ENCODE measurements around the gene CERS6. TPM values are rescaled to one million over a fixed set of nuclear protein-coding genes. Genes with fewer than 3 reads are reported as not detected.

Gene CERS6
- total and polyA plus RNA-seq, 12 donors: 5.0 to 110 (median 29.6) TPM

DNA sequence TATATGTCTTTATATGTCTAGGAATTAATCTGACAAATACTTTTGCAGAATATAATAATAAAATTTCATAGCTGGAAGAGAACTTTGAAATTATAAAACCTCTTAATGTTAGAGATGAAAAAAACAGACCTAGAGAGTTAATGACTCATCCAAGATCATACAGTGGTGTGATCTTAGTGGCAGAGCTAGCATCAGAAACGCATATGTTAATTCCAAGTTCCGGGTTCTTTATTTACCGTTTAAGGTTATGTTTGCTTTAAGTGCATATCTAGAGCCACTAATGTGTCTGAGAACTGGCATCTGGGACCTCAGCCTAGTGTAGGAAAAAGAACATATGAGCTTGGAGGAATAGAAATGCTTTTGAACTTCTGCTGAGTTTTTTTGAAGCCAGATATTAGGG, 24.3 kb downstream of the CERS6 start:
- no peaks in the 10 kb centered on the region for H3K4me1 ChIP-seq (replicated peaks in 1 of 2)
- DNase-seq: no peak

DNA sequence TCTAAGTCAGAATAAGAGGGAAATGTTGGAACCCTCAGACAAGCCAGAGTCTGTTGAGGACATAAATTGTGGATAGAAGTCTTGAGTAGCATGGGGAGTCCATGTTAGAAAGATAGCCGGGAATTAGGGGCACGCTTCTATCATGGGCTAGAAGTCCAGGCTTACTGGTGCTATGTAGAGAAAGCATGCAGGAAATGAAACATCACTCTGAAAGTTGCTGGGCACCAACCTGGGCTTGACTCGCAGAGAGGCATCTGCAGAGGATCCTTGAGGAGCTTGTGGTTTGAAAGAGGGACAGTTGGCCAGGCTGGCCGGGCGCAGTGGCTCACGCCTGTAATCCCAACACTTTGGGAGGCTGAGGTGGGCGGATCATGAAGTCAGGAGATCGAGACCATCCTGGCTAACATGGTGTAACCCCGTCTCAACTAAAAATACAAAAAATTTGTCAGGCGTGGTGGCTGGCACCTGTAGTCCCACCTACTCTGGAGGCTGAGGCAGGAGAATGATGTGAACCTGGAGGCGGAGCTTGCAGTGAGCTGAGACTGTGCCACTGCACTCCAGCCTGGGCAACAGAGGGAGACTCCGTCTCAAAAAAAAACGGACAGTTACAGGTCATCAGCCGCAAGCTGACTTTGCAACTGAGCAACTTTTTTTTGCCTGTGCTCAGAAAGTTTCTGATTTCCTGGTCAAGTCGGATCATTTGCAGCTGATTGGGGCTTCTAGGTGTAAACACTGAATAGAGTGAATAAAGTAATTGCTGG, 24.9 kb downstream of the CERS6 start:
- Histone ChIP-seq H3K4me1 (replicated peaks in 1 of 2) (no peaks in the 10 kb centered on the region), H3K27ac (no peak overlapping the region), H3K27me3 (no peaks in the 10 kb centered on the region), H3K9me3 (replicated peaks in 1 of 3) (no peaks in the 10 kb centered on the region), H3K36me3 (replicated peaks in 1 of 2) (no peaks in the 10 kb centered on the region), H3K4me3 (no peak overlapping the region)
- DNase-seq: no peak
- intact Hi-C loops (cut with DNase I): no loop called here
- WGBS, 4 donors: 93 to 95% (median 94%) methylated on average over 15 of the region's 15 CpGs
- TF ChIP-seq CTCF (IDR thresholded peaks at IDR 0.05): no peak
- no peak for TF ChIP-seq POLR2A (IDR thresholded peaks at IDR 0.05)

More for the DNA sequence above, 24.3 kb downstream of the CERS6 start:
- Histone ChIP-seq H3K27ac (no peak overlapping the region), H3K9me3 (replicated peaks in 1 of 3) (no peaks in the 10 kb centered on the region), H3K27me3 (no peaks in the 10 kb centered on the region), H3K36me3 (replicated peaks in 1 of 2) (no peaks in the 10 kb centered on the region), H3K4me3 (no peak overlapping the region)
- TF ChIP-seq CTCF (IDR thresholded peaks at IDR 0.05) (no peak), POLR2A (IDR thresholded peaks at IDR 0.05) (no peak)
- intact Hi-C loops (cut with DNase I): no loop called here
- 88 to 93% (median 91%) methylated on average over 3 of the region's 3 CpGs for WGBS, 4 donors

DNA sequence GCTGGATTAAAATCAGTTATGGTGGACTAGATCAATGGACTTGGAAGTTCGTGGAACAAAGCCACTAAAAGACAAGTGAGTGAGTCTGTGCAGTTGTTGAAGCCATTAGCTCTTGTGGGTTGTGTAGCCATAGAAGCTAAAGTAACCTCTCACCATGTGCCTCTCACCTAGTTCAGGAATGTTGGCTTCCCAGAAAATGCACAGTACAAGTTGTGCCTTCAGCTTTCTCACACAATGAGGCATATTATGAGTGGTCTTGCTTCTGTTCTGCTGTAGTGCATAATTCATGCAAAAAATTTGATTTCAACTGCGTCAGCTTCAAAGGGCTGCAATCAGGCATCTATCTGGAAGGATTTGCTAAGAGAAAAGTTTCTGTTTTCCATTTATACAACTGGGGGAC, 26.2 kb downstream of the CERS6 start:
- Histone ChIP-seq H3K4me1 (replicated peaks in 1 of 2) (no peaks in the 10 kb centered on the region), H3K27ac (no peak overlapping the region), H3K27me3 (no peaks in the 10 kb centered on the region), H3K9me3 (replicated peaks in 1 of 3) (no peaks in the 10 kb centered on the region), H3K4me3 (no peak overlapping the region), H3K36me3 (replicated peaks in 1 of 2) (no peaks in the 10 kb centered on the region)
- TF ChIP-seq CTCF (IDR thresholded peaks at IDR 0.05) (no peak), POLR2A (IDR thresholded peaks at IDR 0.05) (no peak)
- intact Hi-C loops (cut with DNase I): no loop called here
- 32 to 86% (median 55%) methylated on average over 2 of the region's 2 CpGs for WGBS, 4 donors
- no peak for DNase-seq

DNA sequence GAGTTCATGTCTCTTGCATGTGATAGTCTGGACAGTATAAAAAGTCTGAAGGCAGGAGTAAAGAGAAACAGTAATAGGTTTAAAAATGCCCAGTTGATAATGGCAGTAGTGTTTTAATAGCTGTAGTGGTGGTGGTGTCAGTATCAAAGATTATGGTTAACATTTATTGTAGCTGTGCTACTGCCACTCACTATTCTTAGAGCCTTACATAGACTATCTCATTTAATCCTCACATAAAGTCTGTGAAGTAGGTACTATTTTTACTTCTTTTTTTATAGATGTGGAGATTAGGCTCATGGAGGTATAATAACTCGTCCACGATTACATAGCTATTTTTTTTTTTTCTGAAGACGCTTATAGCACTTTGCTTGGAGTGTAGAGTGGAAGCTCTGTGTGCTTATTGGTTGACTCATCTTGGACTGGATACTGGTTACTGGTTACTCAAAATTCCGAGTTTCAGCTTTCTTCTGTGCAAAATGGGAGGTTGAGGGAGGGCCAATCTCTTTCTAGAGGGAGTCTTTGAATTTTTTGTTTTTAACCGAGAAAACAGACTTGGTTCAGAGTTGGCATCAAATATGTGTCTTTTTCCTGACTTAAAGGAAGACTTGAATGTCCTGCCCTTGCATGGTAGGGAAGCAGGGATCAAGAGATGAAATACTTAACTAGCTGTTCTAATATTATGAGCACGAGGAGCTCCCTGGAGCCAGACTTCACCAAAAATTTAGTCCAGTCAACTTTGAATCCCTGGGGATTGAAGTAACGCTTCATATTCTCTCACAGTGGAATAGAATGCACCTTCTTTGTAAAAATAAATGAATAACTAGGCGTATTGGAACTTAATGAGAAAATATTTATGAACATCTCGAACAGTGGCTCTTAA, 27.1 kb downstream of the CERS6 start:
- TF ChIP-seq CTCF (IDR thresholded peaks at IDR 0.05): no peak
- TF ChIP-seq POLR2A (IDR thresholded peaks at IDR 0.05): no peak
- intact Hi-C loops (cut with DNase I): no loop called here
- H3K9me3 ChIP-seq (replicated peaks in 1 of 3): no peaks in the 10 kb centered on the region
- no peaks in the 10 kb centered on the region for H3K27me3 ChIP-seq
- H3K36me3 ChIP-seq (replicated peaks in 1 of 2): no peaks in the 10 kb centered on the region
- H3K27ac ChIP-seq: no peak overlapping the region
- H3K4me1 ChIP-seq (replicated peaks in 1 of 2): no peaks in the 10 kb centered on the region
- 91 to 95% (median 94%) methylated on average over 9 of the region's 9 CpGs for WGBS, 4 donors
- no peak for DNase-seq
- no peak overlapping the region for H3K4me3 ChIP-seq
